OCI-LY3 (cell line): ENCODE results near the gene NEMF.

Experiments used
- H2AFZ ChIP-seq: fragments of 200-600, 300-600 bp; shearing (Covaris generic); 2 replicates; pipeline ENCODE4 v1.6.0; 2014; ENCODE audit warnings: antibody characterized with exemption, low read depth, low read length
- H3K27ac ChIP-seq: fragments of 200-600, 300-600 bp; sonication (generic); 2 replicates; pipeline ENCODE4 v1.5.1; 2014; ENCODE audit warnings: mild to moderate bottlenecking, low read length, moderate library complexity, mixed read lengths
- H3K27me3 ChIP-seq: fragments of 200-600, 300-600 bp; sonication (generic); 2 replicates; pipeline ENCODE4 v1.6.1; 2014; ENCODE audit warnings: low read depth, low read length, mixed read lengths
- H3K36me3 ChIP-seq: fragments of 200-600, 300-600 bp; sonication (generic); replicated peaks from 2 replicates; pipeline ENCODE3; 2014; ENCODE audit warnings: low read depth, low read length, mixed read lengths
- H3K4me1 ChIP-seq: fragments of 300-600, 200-600 bp; sonication (generic); 2 replicates; pipeline ENCODE4 v1.6.1; 2014; ENCODE audit warnings: low read length, mixed read lengths
- H3K4me2 ChIP-seq: fragments of 200-600, 300-600 bp; sonication (generic); 2 replicates; pipeline ENCODE4 v1.6.1; 2014; ENCODE audit warnings: low read length, mixed read lengths
- H3K4me3 ChIP-seq: fragments of 300-600, 200-600 bp; sonication (generic); 2 replicates; pipeline ENCODE4 v1.5.1; 2014; ENCODE audit warnings: antibody characterized with exemption, mild to moderate bottlenecking, low read length, moderate library complexity
- H3K79me2 ChIP-seq: fragments of 300-600, 200-600 bp; shearing (Covaris generic); 2 replicates; pipeline ENCODE4 v1.6.1; 2014; ENCODE audit warnings: mild to moderate bottlenecking, low read length, mixed read lengths
- H3K9ac ChIP-seq: fragments of 300-600, 200-600 bp; shearing (Covaris generic); 2 replicates; pipeline ENCODE4 v1.6.0; 2014; ENCODE audit warnings: mild to moderate bottlenecking, low read length, moderate library complexity
- H3K9me3 ChIP-seq: fragments of 200-600, 300-600 bp; shearing (Covaris generic); 2 replicates; pipeline ENCODE4 v1.6.1; 2014; ENCODE audit warnings: low read length, mixed read lengths; ENCODE audit not compliant: insufficient read depth
- H4K20me1 ChIP-seq: fragments of 200-600, 300-600 bp; sonication (generic); 2 replicates; pipeline ENCODE4 v1.6.1; 2016; ENCODE audit warnings: low read length, mixed read lengths; ENCODE audit not compliant: insufficient read depth
- CTCF ChIP-seq: fragments of 200-600, 300-600 bp; sonication (generic); IDR thresholded peaks from 2 replicates; pipeline ENCODE4 v1.5.1; 2014; ENCODE audit warnings: antibody characterized with exemption, low read length, low read depth
- EZH2phosphoT487 ChIP-seq: fragments of 200-600 bp; shearing (Covaris generic); IDR thresholded peaks from 2 replicates; pipeline ENCODE4 v1.6.1; 2018; ENCODE audit warnings: antibody characterized with exemption, mixed run types, low read depth

Gene NEMF

GRCh38 chr14:49858383-49858782 lies 5.8 kb upstream of the NEMF start:
- H3K4me1 ChIP-seq = peaks cover 16% of the 10 kb centered on the region
- no peaks in the 10 kb centered on the region for H3K9me3 ChIP-seq
- no peaks in the 10 kb centered on the region for H4K20me1 ChIP-seq
- no peak overlapping the region for H2AFZ ChIP-seq
- H3K36me3 ChIP-seq = no peaks in the 10 kb centered on the region
- H3K27ac ChIP-seq = no peak overlapping the region
- no peak overlapping the region for H3K9ac ChIP-seq
- no peak overlapping the region for H3K4me3 ChIP-seq
- TF ChIP-seq EZH2phosphoT487 = no peak
- no peak for TF ChIP-seq CTCF
- H3K79me2 ChIP-seq = peaks cover 4% of the 10 kb centered on the region; the same call in 1 of the 2 replicates
- H3K4me2 ChIP-seq = no peak overlapping the region
- H3K27me3 ChIP-seq = no peaks in the 10 kb centered on the region

GRCh38 chr14:49857427-49858003 lies 4.9 kb upstream of the NEMF start:
- no peak overlapping the region for H3K4me2 ChIP-seq
- H3K9ac ChIP-seq = no peak overlapping the region
- peaks cover 3% of the 10 kb centered on the region for H3K79me2 ChIP-seq
- H3K9me3 ChIP-seq = no peaks in the 10 kb centered on the region
- no peaks in the 10 kb centered on the region for H3K36me3 ChIP-seq
- H4K20me1 ChIP-seq = no peaks in the 10 kb centered on the region
- peak overlapping the region; percentile 29; the same call in 1 of the 2 replicates for H3K27ac ChIP-seq
- no peaks in the 10 kb centered on the region for H3K27me3 ChIP-seq
- no peak for TF ChIP-seq EZH2phosphoT487
- peaks cover 16% of the 10 kb centered on the region for H3K4me1 ChIP-seq
- H2AFZ ChIP-seq = no peak overlapping the region
- no peak overlapping the region for H3K4me3 ChIP-seq

- Histone ChIP-seq H3K27ac (no peak overlapping the region), H3K4me3 (peak overlapping the region; percentile 91), H3K4me1 (peaks cover 19% of the 10 kb centered on the region), H2AFZ (peak overlapping the region; percentile 100), H3K4me2 (peak overlapping the region; percentile 84), H3K79me2 (peaks cover 41% of the 10 kb centered on the region), H3K9me3 (no peaks in the 10 kb centered on the region), H3K9ac (peak overlapping the region; percentile 90; the same call in 1 of the 2 replicates), H3K36me3 (peaks cover 17% of the 10 kb centered on the region), H4K20me1 (peaks cover 4% of the 10 kb centered on the region), H3K27me3 (no peaks in the 10 kb centered on the region)
- TF ChIP-seq EZH2phosphoT487 = no peak
- TF ChIP-seq CTCF = peak; percentile 65
These were observed 1.2 kb upstream of the NEMF start for GRCh38 chr14:49853572-49854375.

DNA sequence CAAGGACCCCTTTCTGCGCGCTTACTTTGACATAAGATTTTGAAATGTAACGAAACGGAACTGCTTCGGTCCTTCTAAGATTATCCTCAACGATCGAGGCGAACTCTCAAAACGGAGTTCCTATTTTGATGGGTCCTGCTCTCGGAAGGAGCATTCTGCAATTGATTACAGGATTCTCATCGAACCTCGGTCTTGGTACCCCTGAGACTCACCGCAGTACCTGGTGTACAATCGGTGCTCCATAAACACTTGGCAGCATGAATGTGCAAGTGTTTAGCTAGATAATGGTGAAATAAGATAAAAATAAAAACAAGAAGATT lies 530 bp upstream of the NEMF start:
- Histone ChIP-seq H3K9me3 (no peaks in the 10 kb centered on the region), H3K4me1 (peaks cover 17% of the 10 kb centered on the region), H2AFZ (peak overlapping the region; percentile 100), H3K27ac (peak overlapping the region; percentile 72), H3K4me2 (peak overlapping the region; percentile 84), H3K79me2 (peaks cover 45% of the 10 kb centered on the region), H3K36me3 (peaks cover 18% of the 10 kb centered on the region), H3K9ac (peak overlapping the region; percentile 90), H3K27me3 (no peaks in the 10 kb centered on the region), H3K4me3 (peak overlapping the region; percentile 91), H4K20me1 (peaks cover 4% of the 10 kb centered on the region)
- TF ChIP-seq EZH2phosphoT487 (no peak), CTCF (no peak; the same call in 1 of the 2 replicates)
